ENCODE measurements around the gene LRTM1. TPM values are rescaled to one million over a fixed set of nuclear protein-coding genes. Genes with fewer than 3 reads are reported as not detected.

Gene LRTM1
- total RNA-seq, 4 donors from 2014 or later: not detected

GRCh38 chr3:54900838-54901591 is 26.8 kb downstream of the LRTM1 start:
- TF ChIP-seq CTCF (IDR thresholded peaks at IDR 0.05): no peak
- no peak for TF ChIP-seq POLR2A (IDR thresholded peaks at IDR 0.05)
- H3K36me3 ChIP-seq: peaks cover 0 to 9% (median 0%) of the 10 kb centered on the region in 3 donors
- no peaks in the 10 kb centered on the region for H3K27me3 ChIP-seq
- H3K4me1 ChIP-seq: peaks cover 0 to 6% (median 0%) of the 10 kb centered on the region in 3 donors
- WGBS, 2 donors: 54 to 66% methylated on average over 6 to 8 of the region's 8 CpGs
- no peak for DNase-seq
- H3K9me3 ChIP-seq: no peaks in the 10 kb centered on the region
- no peak overlapping the region for H3K4me3 ChIP-seq
- intact Hi-C loops (cut with DNase I): no loop called here
- peak overlapping the region in 3 of 4 donors; percentile 28 to 55 (median 47) for H3K27ac ChIP-seq

GRCh38 chr3:54899273-54899672 is 28.6 kb downstream of the LRTM1 start:
- intact Hi-C loops (cut with DNase I): no loop called here
- 78 to 90% methylated on average over 6 of the region's 6 CpGs for WGBS, 2 donors
- TF ChIP-seq POLR2A (IDR thresholded peaks at IDR 0.05) (no peak), CTCF (IDR thresholded peaks at IDR 0.05) (no peak)
- no peak for DNase-seq
- peaks cover 0 to 9% (median 0%) of the 10 kb centered on the region in 3 donors for H3K36me3 ChIP-seq
- no peak overlapping the region for H3K27ac ChIP-seq
- H3K9me3 ChIP-seq: no peaks in the 10 kb centered on the region
- H3K4me1 ChIP-seq: peaks cover 0 to 6% (median 0%) of the 10 kb centered on the region in 3 donors
- H3K4me3 ChIP-seq: no peak overlapping the region
- H3K27me3 ChIP-seq: no peaks in the 10 kb centered on the region

GRCh38 chr3:54897028-54897711 is 30.7 kb downstream of the LRTM1 start:
- Histone ChIP-seq H3K27ac (no peak overlapping the region), H3K36me3 (peaks cover 0 to 9% (median 0%) of the 10 kb centered on the region in 3 donors), H3K4me3 (no peak overlapping the region), H3K4me1 (peaks cover under 1 to 7% (median under 1%) of the 10 kb centered on the region in 3 donors), H3K27me3 (no peaks in the 10 kb centered on the region), H3K9me3 (no peaks in the 10 kb centered on the region)
- no peak for TF ChIP-seq POLR2A (IDR thresholded peaks at IDR 0.05)
- no peak for TF ChIP-seq CTCF (IDR thresholded peaks at IDR 0.05)
- DNase-seq: no peak
- intact Hi-C loops (cut with DNase I): no loop called here
- 74 to 82% methylated on average over 3 of the region's 3 CpGs for WGBS, 2 donors

- Histone ChIP-seq H3K4me1 (peaks cover 11 to 22% (median 14%) of the 10 kb centered on the region in 3 donors), H3K9me3 (no peaks in the 10 kb centered on the region), H3K4me3 (no peak overlapping the region), H3K36me3 (peaks cover 0 to 9% (median 0%) of the 10 kb centered on the region in 3 donors), H3K27ac (no peak overlapping the region), H3K27me3 (no peaks in the 10 kb centered on the region)
- WGBS, 2 donors: 100% methylated on average over 1 of the region's 4 CpGs; no CpG with 5 or more reads in 1 of the 2 donors
- intact Hi-C loops (cut with DNase I): no loop called here
- no peak for DNase-seq
- TF ChIP-seq CTCF (IDR thresholded peaks at IDR 0.05): no peak
- TF ChIP-seq POLR2A (IDR thresholded peaks at IDR 0.05): no peak
Measured at GRCh38 chr3:54895613-54896012, 32.2 kb downstream of the LRTM1 start.

- DNase-seq: no peak
- no peaks in the 10 kb centered on the region for H3K36me3 ChIP-seq
- no peaks in the 10 kb centered on the region for H3K27me3 ChIP-seq
- intact Hi-C loops (cut with DNase I): no loop called here
- no peak overlapping the region for H3K4me3 ChIP-seq
- no peaks in the 10 kb centered on the region for H3K9me3 ChIP-seq
- H3K27ac ChIP-seq: peak overlapping the region; percentile 72 to 89 (median 81)
- peaks cover 17 to 30% (median 18%) of the 10 kb centered on the region in 3 donors for H3K4me1 ChIP-seq
- WGBS, 2 donors: 62 to 77% methylated on average over 2 of the region's 2 CpGs
- no peak for TF ChIP-seq POLR2A (IDR thresholded peaks at IDR 0.05)
- no peak for TF ChIP-seq CTCF (IDR thresholded peaks at IDR 0.05)
Measured at GRCh38 chr3:54892168-54892567, 35.7 kb downstream of the LRTM1 start.
